HG03469 (cell line): ENCODE results near the gene FUT3.

Source experiments
- ATAC-seq: cut with Tn5 transposase; IDR thresholded peaks from one replicate; pipeline ENCODE4 v1.9.1; 2021; ENCODE audit warnings: mild to moderate bottlenecking, moderate library complexity, moderate number of reproducible peaks; ENCODE audit not compliant: unreplicated experiment

FUT3 gene

DNA sequence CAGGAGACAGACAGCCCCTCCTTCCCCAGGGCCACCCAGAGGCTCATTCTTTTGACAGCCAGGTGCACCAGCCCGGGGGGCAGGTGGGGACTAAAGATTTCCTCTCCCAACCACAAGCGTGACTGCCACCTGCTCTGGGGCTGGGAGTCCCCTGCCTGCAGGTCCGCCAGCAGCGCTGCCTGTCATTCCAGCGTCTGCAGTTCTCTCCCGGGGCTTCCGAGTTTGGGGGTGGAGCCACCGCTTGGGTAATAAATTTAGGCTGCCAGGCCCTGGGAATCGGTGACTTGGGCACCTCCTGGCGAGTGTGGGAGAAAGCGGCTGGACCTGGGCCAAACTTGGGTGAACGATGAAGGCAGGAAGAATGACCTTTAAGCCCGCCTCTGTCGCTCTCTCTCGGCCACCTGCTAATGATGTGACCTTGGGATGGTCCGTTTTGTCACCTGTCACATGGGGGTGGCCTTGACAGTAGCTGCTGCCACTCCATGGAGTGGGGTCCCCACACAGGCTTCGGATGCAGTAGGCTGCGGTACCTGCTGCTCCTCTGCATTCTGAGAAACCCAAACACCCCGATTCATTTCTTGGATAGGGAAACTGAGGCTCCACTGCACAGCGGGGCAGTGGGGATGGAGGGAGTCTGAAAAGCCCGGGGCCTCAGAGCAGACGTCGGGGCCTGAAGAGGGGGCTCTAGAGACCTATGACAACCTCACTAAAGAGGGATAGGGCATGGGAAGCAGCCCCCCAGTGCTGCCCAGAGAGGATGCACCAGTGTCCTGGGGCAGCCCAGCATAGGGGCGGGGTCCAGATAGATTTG, 24.5 kb downstream of the FUT3 start:
- ATAC-seq, result no peak

GRCh38 chr19:5825178-5825577, 26.1 kb downstream of the FUT3 start:
- no peak for ATAC-seq

DNA sequence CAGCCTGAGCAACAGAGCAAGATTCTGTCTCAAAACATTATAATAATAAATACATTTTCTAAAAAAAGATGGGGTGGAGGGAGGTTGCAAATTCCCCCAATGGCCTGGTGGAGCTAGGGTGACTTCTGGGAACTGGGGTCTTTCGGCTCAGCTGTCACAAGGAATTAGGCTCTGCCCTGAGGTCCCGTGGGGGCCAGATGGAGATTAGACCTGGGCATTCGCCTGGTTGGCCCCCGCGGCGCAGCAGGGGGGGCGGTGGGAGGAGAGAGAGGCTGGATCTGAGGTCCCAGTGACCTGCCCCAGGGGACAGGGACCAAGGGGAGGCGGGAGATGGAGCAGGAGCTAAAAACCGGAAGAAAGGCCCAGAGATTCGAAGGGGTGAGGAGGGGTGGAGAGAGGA, 26.5 kb downstream of the FUT3 start:
- no peak for ATAC-seq

DNA sequence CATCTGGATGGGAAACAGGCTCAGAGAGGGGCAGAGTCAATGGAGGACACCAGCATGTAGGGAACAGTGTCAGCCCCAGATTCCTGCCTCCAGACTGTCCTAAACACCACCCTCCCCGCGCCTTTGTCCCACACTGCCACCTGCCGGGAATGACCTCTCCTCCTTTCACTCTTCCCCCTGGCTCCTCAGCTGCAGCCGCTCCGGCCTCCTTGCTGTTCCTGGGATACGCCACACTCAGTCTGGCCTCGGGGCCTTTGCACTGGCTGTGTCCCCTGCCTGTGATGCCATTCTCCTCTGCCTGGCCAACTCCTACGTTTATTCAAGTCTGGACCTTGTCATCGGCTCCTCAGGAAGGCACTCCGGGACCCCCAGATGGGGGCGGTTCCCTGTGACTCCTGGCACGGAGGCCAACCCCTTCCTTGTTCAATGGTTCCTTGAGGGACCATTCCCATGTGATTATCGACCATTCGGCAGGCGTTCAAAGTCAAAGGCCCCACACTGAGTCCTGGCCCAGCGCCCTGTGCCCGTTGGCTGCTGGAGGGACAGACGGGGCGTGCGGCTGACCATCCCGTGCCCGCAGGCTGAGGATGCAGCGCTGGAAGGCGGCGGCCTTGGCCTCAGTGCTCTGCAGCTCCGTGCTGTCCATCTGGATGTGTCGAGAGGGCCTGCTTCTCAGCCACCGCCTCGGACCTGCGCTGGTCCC, 27.5 kb downstream of the FUT3 start:
- ATAC-seq, result no peak

GRCh38 chr19:5822181-5822844, 28.9 kb downstream of the FUT3 start:
- ATAC-seq, result no peak

DNA sequence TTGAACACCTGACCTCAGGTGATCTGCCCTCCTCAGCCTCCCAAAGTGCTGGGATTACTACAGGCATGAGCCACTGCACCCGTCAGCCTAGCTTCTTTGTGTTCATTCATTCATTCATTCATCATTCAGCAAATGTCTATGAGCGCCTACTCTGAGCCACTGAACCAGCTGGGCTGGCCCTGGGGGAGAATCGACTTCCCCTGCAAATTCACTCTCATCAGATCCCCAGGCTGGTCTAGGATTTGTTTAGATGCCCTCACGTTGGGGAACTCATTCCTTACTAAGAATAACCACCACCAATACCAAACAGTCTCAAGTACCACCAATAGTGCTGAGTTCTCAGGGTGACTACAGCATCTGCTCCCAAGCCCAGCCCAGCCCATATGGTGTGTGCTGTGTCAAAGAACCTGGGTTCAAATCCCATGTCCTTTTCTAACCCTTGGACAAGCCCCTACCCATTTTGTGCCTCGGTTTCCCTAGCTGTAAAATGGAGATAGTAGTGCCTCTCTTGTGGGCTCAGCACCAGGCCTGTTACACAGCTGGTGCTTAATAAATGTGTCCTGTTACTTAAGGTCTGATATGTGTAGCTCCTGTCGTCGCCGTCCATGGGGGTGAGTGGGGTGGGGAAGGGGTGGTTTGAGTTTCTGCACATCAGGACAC, 29.6 kb downstream of the FUT3 start:
- no peak for ATAC-seq

GRCh38 chr19:5820785-5821184, 30.5 kb downstream of the FUT3 start:
- ATAC-seq, result no peak

DNA sequence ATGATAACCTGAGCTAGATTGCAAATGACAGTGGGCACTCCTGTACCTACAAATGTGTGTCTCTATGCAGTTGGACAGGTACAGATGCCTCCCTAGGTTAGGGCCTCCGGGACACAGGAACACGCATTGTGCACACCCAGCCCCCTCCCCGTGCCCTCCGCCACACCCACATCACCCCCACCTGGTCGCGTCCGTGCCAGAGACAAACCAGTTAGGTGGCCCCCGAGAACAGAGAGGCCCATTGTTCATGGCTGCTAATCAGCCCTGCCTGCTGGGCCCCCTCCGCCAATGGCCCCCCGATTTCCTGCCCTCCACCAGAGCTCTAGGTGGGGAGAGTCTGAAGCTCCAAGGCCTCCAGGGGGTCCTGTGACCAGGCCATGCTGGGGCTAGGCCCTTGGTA, 32.7 kb downstream of the FUT3 start:
- no peak for ATAC-seq

DNA sequence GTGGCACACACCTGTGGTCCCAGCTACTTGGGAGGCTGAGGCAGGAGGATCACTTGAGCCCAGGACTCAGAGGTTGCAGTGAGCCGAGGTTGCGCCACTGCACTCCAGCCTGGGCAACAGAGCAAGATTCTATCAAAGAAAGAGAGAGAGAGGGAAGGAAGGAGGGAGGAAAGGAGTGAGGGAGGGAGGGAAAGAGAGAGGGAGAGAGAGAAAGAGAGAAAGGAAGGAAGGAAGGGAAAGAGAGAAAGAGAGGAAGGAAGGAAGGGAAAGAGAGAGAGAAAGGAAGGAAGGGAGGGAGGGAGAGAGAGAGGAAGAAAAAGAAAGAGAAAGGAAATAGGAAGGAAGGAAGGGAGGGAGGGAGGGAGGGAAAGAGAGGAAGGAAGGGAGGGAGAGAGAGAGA, 34.0 kb downstream of the FUT3 start:
- ATAC-seq, result no peak

- ATAC-seq, result no peak
These were observed 36.4 kb downstream of the FUT3 start for GRCh38 chr19:5814852-5815246.

GRCh38 chr19:5814123-5814851, 37.0 kb downstream of the FUT3 start:
- ATAC-seq, result no peak

DNA sequence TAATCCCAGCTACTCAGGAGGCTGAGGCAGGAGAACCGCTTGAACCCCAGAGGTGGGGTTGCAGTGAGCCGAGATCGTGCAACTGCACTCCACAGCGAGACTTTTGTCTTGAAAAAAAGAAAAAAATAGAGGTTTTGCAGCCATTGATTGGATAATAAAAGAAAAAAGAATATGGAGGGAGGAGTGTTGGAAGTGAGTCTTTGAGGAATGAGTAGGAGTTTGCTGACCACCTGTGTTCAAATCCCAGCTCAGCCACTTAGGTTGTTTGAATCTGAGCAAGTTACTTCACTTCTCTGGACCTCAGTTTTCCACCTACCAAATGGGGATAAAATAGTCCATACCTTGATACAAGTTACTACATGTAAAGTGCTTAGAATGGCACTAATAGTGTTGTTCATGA, 40.1 kb downstream of the FUT3 start:
- ATAC-seq, result no peak

DNA sequence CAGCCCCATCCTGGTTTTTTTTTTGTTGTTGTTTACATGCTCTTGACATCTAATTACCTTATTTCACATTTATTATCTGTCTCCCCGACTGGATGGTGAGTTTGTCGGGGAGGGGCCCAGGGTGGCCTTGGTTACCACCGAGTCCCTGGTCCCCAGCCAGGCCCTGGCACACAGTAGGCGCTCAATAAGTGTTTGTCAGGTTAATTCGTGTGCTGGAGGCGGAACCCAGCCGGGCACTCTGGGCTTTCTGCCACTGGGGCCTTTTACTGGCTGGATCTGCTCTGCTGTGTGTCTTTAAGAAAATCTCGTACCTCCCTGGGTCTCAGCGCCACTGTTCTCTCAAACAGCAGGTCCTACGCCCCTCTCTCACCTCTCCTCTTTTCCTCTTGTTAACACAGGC, 41.8 kb downstream of the FUT3 start:
- no peak for ATAC-seq

DNA sequence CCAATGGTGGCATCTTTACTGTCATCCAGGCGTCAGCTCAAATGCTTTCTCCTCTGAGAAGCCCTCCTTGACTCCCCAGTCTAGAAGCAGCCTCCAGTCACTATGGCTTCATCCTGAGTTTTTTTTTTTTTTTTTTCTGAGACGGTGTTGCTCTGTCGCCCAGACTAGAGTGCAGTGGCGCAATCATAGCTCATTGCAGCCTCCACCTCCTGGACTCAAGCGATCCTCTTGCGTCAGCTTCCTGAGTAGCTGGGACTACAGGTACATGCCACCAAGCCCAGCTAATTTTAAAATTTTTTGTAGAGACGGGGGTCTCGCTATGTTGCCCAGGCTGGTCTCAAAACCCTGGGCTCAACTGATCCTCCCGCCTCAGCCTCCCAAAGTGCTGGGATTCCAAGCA, 42.2 kb downstream of the FUT3 start:
- ATAC-seq, result no peak

DNA sequence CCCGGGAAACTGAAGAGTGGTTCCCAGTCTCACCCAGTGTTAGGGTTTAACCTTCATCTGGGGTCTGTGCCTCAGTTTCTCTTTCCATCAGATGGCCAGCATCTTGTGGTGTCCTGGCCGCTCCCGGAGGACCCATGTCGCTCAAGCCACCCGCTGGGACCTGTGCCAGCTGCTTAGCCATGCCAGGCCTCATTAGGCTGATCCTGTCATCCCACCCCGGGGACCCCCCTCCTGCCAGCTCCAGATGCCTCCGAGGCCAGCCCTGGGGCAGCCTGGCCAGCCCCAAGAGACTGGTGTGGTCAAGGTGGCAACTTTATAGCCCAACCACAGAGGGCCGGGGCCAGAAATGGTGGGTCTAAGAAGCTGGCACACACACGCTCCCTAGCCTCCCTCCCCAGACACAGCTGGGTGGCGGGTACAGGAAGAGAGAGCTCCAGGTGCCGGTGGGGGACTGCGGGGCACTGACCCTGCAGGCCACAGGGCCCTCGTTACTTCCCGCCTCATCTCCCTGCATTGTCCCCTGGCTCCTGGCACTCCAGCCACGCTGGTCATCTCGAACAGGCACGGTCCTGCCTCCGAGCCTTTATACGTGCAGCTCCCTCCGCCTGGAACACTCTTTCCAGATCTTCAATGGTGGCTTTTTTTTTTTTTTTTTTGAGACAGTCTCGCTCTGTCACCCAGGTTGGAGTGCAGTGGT, 43.0 kb downstream of the FUT3 start:
- ATAC-seq, result no peak

DNA sequence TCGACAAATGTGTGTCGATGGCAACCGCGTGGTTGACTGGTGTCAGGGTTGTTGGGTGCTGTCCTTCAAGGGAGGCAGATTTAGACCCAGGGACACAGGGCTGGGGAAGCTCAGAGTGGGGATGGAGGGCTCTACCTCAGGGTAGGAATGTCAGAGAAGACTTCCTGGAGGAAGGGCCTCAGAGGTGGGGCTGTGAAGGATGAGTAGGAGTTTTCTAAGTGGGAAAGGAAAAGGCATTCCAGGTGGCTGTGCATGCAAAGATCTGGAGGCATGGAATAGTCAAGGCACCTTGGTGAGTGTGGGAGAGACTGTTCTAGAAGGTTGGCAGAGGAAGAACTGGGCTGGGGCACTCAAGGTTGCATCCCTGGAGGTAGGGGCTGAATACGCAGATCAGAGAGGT, 44.3 kb downstream of the FUT3 start:
- no peak for ATAC-seq

GRCh38 chr19:5806133-5806489, 45.1 kb downstream of the FUT3 start:
- ATAC-seq, result no peak

DNA sequence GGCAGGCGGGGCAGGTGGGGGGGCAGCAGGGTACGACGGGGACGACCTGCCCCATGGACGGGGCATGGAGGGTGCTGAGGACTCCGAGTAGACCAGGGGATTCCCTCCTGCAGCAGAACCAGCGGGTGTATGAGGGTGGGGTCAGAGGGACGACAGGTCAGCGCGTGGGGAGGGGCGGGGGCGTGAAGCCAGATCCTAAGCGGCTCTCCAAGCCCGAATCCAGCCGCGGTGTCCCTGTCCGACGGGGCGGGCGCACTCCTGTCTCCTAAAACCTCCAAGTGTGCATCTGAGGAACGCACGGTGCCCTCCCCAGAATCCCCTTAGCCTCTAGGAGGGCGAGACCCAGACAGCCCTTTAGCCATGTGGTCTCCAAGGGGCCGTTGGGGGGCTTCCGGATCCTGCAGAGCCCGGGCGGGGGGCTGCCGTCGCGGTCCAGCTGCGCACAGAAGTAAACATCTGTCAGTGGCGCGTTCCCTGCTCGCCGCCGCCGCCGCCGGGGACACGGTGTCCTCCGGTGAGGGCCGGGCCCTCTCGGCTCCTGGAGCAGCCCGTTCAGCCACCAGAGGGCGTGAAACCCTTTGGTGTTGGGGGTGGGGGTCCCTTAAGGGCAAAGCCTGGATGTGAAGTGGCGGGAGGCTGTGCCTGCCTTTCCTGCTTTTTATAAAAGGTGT, 45.7 kb downstream of the FUT3 start:
- ATAC-seq, result no peak

DNA sequence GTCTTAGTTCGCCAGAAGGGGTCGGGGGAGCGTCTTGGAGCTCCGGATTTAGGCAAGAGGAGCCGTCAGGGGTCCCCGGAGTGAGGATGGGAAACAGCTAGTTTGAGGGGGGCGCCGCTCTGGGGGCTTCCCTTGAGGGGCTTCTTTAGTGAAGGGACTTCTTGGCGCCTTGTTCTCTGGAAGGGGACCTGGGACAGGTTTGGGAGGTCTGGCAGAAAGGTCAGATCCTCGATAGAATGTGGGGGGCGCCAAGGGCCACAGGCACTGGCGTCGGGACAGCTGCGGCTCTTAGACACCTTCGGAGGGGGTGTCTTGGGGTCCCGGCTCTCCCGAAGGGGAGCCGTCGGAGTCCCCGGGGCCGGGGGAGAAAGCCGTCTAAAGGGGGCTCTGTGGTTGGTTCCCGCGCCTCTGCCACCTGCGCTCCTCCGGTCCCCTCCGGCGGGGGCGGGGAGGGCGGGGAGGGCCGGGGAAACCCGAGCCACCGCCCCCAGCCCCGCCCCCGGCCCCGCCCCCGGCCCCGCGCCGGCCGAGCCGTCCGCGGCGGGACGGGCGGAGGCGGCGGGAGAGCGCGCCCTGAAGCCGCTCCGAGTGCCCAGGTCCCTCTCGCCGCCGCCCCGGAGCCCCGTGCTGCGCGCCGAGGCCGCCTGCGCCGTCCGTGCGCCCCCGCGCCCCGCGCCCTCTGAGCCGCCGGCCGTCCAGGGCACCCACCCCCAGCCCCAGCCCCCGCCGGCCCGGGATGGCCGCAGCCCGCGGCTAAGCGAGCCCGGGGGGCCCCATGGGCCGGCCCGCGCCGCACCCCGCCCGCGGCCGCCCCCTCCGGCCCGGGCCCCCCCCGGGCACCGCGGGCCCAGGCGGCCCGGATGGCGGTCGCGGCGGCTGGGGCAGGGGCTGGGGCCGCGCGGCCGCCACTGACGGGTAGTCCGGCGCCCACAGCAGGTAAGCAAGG, 46.5 kb downstream of the FUT3 start, which contains the start of gene NRTN:
Gene NRTN, plus strand, starts transcription at position 552 of the 946 bp plus-strand sequence. CDS start 19,099 bp downstream, outside the sequence.
- ATAC-seq, result no peak
